ENCODE measurements around the gene AARS2.

Gene AARS2

DNA sequence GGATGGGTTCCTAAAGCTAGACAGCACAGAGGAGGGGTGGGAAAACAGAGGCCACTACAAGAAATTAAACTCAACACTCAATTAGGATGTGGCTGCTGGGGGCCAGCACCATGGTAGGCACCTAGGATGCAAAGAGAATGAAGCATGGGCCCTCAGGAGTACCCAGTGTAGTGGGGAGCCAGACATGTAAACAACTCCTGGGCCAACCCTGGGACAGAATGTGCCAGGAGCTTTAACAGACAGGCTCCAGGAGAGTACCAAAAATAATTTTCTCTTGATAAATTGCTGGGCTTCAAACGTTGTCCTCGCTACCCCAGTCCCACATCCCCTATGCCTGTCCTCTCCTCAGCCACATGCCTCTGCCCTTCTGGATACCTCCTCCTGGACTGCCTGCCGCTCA is 41.2 kb downstream of the AARS2 start:
- no peaks in the 10 kb centered on the region for H3K9me3 ChIP-seq (ENCODE audit: control insufficient read depth, insufficient read depth, low read length)
- H3K79me2 ChIP-seq (ENCODE audit: control insufficient read depth, low read length): no peaks in the 10 kb centered on the region
- no peaks in the 10 kb centered on the region for H3K9me2 ChIP-seq (replicated peaks; ENCODE audit: control insufficient read depth, low read length)
- H3F3A ChIP-seq (ENCODE audit: control insufficient read depth, insufficient read depth): peaks cover 10% of the 10 kb centered on the region
- H3K4me3 ChIP-seq (ENCODE audit: low read length): no peak overlapping the region
- H3K27ac ChIP-seq (ENCODE audit: low read depth, low read length): no peak overlapping the region
- H3K4me1 ChIP-seq (ENCODE audit: control insufficient read depth, low read length): peaks cover 24% of the 10 kb centered on the region
- H3K36me3 ChIP-seq (ENCODE audit: control insufficient read depth, low read length): no peaks in the 10 kb centered on the region
- H4K20me1 ChIP-seq (ENCODE audit: control insufficient read depth, insufficient read depth, low read depth, low read length): no peaks in the 10 kb centered on the region
- TF ChIP-seq, protein P1, sequence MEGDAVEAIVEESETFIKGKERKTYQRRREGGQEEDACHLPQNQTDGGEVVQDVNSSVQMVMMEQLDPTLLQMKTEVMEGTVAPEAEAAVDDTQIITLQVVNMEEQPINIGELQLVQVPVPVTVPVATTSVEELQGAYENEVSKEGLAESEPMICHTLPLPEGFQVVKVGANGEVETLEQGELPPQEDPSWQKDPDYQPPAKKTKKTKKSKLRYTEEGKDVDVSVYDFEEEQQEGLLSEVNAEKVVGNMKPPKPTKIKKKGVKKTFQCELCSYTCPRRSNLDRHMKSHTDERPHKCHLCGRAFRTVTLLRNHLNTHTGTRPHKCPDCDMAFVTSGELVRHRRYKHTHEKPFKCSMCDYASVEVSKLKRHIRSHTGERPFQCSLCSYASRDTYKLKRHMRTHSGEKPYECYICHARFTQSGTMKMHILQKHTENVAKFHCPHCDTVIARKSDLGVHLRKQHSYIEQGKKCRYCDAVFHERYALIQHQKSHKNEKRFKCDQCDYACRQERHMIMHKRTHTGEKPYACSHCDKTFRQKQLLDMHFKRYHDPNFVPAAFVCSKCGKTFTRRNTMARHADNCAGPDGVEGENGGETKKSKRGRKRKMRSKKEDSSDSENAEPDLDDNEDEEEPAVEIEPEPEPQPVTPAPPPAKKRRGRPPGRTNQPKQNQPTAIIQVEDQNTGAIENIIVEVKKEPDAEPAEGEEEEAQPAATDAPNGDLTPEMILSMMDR (IDR thresholded peaks at IDR 0.05; ENCODE audit: low read depth, low read length, poor library complexity, severe bottlenecking): no peak
- TF ChIP-seq EZH2phosphoT487 (IDR thresholded peaks at IDR 0.05; ENCODE audit: borderline replicate concordance, low read length): no peak
- peaks cover 59% of the 10 kb centered on the region for H3K27me3 ChIP-seq (ENCODE audit: control insufficient read depth, low read length)
- H3K4me2 ChIP-seq (ENCODE audit: low read length): no peak overlapping the region

DNA sequence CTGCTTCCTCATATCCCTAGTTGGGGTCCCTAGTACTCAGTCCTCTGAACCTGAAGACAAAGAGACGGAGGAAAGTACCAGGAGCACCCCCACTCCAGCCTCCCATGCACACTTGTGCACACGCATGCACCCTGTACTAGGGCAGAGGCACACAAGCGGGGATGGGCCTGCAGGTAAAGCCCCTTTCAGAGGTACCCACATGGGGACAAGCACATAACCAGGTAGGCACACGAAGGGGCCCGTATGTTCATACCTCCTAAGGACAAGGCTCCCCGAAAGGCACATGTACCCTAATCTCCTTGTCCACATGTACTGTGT is 41.8 kb downstream of the AARS2 start:
- H3K27me3 ChIP-seq (ENCODE audit: control insufficient read depth, low read length): peaks cover 56% of the 10 kb centered on the region
- H3F3A ChIP-seq (ENCODE audit: control insufficient read depth, insufficient read depth): peaks cover 13% of the 10 kb centered on the region
- no peak overlapping the region for H3K27ac ChIP-seq (ENCODE audit: low read depth, low read length)
- no peaks in the 10 kb centered on the region for H3K9me2 ChIP-seq (replicated peaks; ENCODE audit: control insufficient read depth, low read length)
- no peaks in the 10 kb centered on the region for H3K79me2 ChIP-seq (ENCODE audit: control insufficient read depth, low read length)
- H3K4me1 ChIP-seq (ENCODE audit: control insufficient read depth, low read length): peaks cover 29% of the 10 kb centered on the region
- TF ChIP-seq, protein P1 (IDR thresholded peaks at IDR 0.05; ENCODE audit: low read depth, low read length, poor library complexity, severe bottlenecking): no peak
- peak; percentile 73; the same call in 1 of the 2 replicates for TF ChIP-seq EZH2phosphoT487 (IDR thresholded peaks at IDR 0.05; ENCODE audit: borderline replicate concordance, low read length)
- no peaks in the 10 kb centered on the region for H3K36me3 ChIP-seq (ENCODE audit: control insufficient read depth, low read length)
- H3K9me3 ChIP-seq (ENCODE audit: control insufficient read depth, insufficient read depth, low read length): no peaks in the 10 kb centered on the region
- no peaks in the 10 kb centered on the region for H4K20me1 ChIP-seq (ENCODE audit: control insufficient read depth, insufficient read depth, low read depth, low read length)
- peak overlapping the region; percentile 46 for H3K4me3 ChIP-seq (ENCODE audit: low read length)
- peak overlapping the region; percentile 57 for H3K4me2 ChIP-seq (ENCODE audit: low read length)

DNA sequence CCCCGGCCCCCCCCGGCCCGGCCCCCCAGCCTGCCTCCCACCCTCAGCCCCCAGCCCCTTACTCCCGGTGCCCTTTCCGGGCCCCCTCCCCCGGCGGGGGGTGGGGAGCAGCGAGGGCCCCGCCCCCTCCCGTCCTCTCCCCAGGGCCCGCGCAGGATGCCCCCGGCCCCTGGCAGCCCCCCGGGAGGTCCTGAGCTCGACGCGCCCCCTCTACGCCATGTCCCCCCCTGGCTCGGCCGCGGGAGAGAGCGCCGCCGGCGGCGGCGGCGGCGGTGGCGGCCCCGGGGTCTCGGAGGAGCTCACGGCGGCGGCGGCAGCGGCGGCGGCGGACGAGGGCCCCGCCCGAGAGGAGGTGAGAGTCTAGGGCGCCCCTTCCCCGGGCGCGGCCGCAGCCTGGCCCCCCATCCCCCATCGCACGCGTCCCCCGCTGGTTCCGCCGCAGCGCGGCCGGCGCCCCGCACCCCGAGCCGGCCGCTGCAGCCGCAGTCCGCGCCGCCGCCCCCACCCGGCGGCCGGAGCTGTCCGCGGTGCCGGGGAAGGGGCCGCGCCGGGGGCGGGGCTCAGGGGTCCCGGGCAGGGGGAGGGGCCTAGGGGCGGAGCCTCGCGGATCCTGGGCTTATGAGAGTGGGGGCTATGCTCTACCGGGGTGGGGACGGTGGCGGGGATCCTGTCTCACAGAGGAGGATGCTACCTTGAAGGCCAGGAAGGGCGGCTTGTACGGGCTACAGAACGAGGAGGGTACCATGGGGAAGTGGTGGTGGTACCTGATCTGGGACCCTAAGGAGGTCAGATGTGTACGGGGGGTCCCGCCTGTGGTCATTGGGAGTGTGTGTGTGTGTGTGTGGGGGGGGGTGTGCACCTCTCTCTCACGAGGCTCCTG is 42.4 kb downstream of the AARS2 start:
- H4K20me1 ChIP-seq (ENCODE audit: control insufficient read depth, insufficient read depth, low read depth, low read length): no peaks in the 10 kb centered on the region
- H3K36me3 ChIP-seq (ENCODE audit: control insufficient read depth, low read length): no peaks in the 10 kb centered on the region
- no peaks in the 10 kb centered on the region for H3K9me3 ChIP-seq (ENCODE audit: control insufficient read depth, insufficient read depth, low read length)
- no peaks in the 10 kb centered on the region for H3K9me2 ChIP-seq (replicated peaks; ENCODE audit: control insufficient read depth, low read length)
- H3K27me3 ChIP-seq (ENCODE audit: control insufficient read depth, low read length): peaks cover 55% of the 10 kb centered on the region
- no peak overlapping the region for H3K27ac ChIP-seq (ENCODE audit: low read depth, low read length)
- peaks cover 35% of the 10 kb centered on the region for H3K4me1 ChIP-seq (ENCODE audit: control insufficient read depth, low read length)
- H3K79me2 ChIP-seq (ENCODE audit: control insufficient read depth, low read length): no peaks in the 10 kb centered on the region
- peak overlapping the region; percentile 46 for H3K4me3 ChIP-seq (ENCODE audit: low read length)
- H3F3A ChIP-seq (ENCODE audit: control insufficient read depth, insufficient read depth): peaks cover 13% of the 10 kb centered on the region
- peak overlapping the region; percentile 57 for H3K4me2 ChIP-seq (ENCODE audit: low read length)
- TF ChIP-seq, protein P1 (IDR thresholded peaks at IDR 0.05; ENCODE audit: low read depth, low read length, poor library complexity, severe bottlenecking): no peak
- no peak; the same call in 1 of the 2 replicates for TF ChIP-seq EZH2phosphoT487 (IDR thresholded peaks at IDR 0.05; ENCODE audit: borderline replicate concordance, low read length)
